Gastroesophageal sphincter (tissue), 4 donors: ENCODE data around the gene TPM4. TPM values are rescaled to one million over a fixed set of nuclear protein-coding genes. Genes with fewer than 3 reads are reported as not detected.

Experiments used
- ATAC-seq: fragments of 150-250 bp; one replicate; pipeline ENCODE4 v1.9.1; 2016; ENCODE audit warnings: mild to moderate bottlenecking, moderate library complexity
- H3K27ac ChIP-seq, 4 donors: fragments of 200-600 bp; sonication (generic) in 3 of 4; 1 replicate in 3 of 4; 2 replicates in 1 of 4; pipeline ENCODE4 v1.5.1; 2016 to 2019
- H3K27me3 ChIP-seq: fragments of 200-600 bp; sonication (generic); one replicate; pipeline ENCODE4 v1.5.1; 2019
- H3K36me3 ChIP-seq, 2 donors: fragments of 200-600 bp; sonication (generic); one replicate each; pipeline ENCODE4 v1.5.1; 2019; ENCODE audit warnings: control low read depth in 1 of 2
- H3K4me1 ChIP-seq, 3 donors: fragments of 200-600 bp; sonication (generic); 1 replicate in 2 of 3; 2 replicates in 1 of 3; pipeline ENCODE4 v1.5.1; 2016 to 2019; ENCODE audit warnings: control low read depth in 2 of 3
- H3K4me3 ChIP-seq, 2 donors: fragments of 200-600 bp; sonication (generic); one replicate each; pipeline ENCODE4 v1.5.1; 2019; ENCODE audit warnings: mild to moderate bottlenecking in 1 of 2, moderate library complexity in 1 of 2
- H3K9me3 ChIP-seq, 3 donors: fragments of 200-600 bp; sonication (generic); one replicate each; pipeline ENCODE4 v1.5.1; 2017 to 2019; ENCODE audit warnings: control low read depth in 2 of 3
- CTCF ChIP-seq, 4 experiments: fragments of 200-600 bp in 2 of 4; fragments of 450-650 bp in 2 of 4; sonication (generic) in 1 of 4; IDR thresholded peaks; one replicate each; pipeline ENCODE4 v1.5.1; 2017 to 2019; ENCODE audit warnings: antibody characterized with exemption in 4 of 4, mild to moderate bottlenecking in 2 of 4, moderate library complexity in 2 of 4
- EP300 ChIP-seq: sonication (generic); formaldehyde crosslinking; IDR thresholded peaks from one replicate; pipeline ENCODE4 v1.6.1; 2017; ENCODE audit warnings: antibody characterized with exemption, mild to moderate bottlenecking
- POLR2A ChIP-seq, 2 donors: fragments of 450-650 bp; IDR thresholded peaks; one replicate each; pipeline ENCODE4 v1.6.1; 2017; ENCODE audit warnings: antibody characterized with exemption in 2 of 2, mild to moderate bottlenecking in 2 of 2, moderate library complexity in 1 of 2
- POLR2AphosphoS5 ChIP-seq: sonication (generic); formaldehyde crosslinking; IDR thresholded peaks from one replicate; pipeline ENCODE4 v1.6.1; 2017; ENCODE audit warnings: antibody characterized with exemption
- WGBS, 2 donors: methylation state at CpG; one replicate each; pipeline ENCODE4 v1.1.5; 2018; ENCODE audit warnings: low coverage in 1 of 2; 5-methylcytosine and 5-hydroxymethylcytosine counted together
- total RNA-seq, 4 donors: library from RNA; depleted of rRNA; stranded (reverse); fragments of >200 nt; gene quantifications; one replicate each; pipeline ENCODE4 v1.1.0, GENCODE V29; 2016

The TPM4 gene
- total RNA-seq, 4 donors from 2014 or later = 351 to 486 (median 404) TPM

DNA sequence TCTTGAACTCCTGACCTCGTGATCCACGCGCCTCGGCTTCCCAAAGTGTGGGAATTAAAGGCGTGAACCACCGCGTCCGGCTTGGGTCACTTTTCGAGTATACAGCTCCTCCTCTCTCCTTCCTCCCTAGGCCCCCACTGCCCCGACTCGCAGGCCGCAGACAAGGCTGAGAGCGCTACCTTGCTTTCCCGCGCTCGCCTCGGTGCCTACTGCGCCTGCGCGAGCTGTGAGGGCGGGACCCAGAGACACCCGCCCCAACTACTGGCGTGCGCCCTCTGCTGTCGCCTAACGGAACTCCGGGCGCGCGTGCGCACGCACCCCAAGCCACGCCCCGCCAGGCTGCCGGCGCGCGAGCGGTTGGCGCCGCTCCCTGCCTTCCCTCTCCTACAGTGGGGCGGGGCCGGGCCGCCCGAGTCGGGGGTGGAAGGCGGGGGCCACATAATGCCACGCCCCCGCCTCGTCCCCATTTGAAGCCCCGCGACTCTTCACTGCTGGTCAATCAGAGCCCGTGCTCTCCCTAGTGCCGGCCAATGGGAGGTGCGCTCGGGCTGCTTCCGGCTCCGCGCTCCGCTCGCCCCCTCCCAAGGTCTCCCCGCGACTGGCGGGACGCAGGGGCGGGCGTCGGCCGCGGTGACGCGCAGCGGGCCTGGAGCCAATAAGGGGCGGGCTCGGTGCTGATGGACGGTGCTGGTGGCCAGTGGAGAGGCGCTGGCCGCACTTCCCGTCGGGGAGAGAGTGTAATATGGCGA is 35.0 kb downstream of the TPM4 start, which contains the start of gene RAB8A:
Gene RAB8A, plus strand, starts transcription at position 730 of the 749 bp plus-strand sequence. Its CDS starts 13 bp downstream, at position 743.
- Histone ChIP-seq H3K9me3 (no peaks in the 10 kb centered on the region), H3K4me3 (peak within 1 kb of the TSS; percentile 76 to 78), H3K27ac (peak within 1 kb of the TSS; percentile 77 to 97 (median 90)), H3K27me3 (no peaks in the 10 kb centered on the region), H3K36me3 (peaks cover 0 to 3% of the 10 kb centered on the region in 2 donors), H3K4me1 (peaks cover 0 to 51% (median 20%) of the 10 kb centered on the region in 3 donors)
- 0 to 11% methylated on average over 7 to 9 of the region's 81 CpGs for WGBS, 2 donors
- no peak for TF ChIP-seq EP300
- TF ChIP-seq CTCF (IDR thresholded peaks at IDR 0.05) = peak in 3 of 4 experiments; percentile 97 to 100 (median 99)
- TF ChIP-seq POLR2AphosphoS5 = peak; percentile 85
- no peak for TF ChIP-seq POLR2A (IDR thresholded peaks at IDR 0.05)
- ATAC-seq = peak; percentile 98

DNA sequence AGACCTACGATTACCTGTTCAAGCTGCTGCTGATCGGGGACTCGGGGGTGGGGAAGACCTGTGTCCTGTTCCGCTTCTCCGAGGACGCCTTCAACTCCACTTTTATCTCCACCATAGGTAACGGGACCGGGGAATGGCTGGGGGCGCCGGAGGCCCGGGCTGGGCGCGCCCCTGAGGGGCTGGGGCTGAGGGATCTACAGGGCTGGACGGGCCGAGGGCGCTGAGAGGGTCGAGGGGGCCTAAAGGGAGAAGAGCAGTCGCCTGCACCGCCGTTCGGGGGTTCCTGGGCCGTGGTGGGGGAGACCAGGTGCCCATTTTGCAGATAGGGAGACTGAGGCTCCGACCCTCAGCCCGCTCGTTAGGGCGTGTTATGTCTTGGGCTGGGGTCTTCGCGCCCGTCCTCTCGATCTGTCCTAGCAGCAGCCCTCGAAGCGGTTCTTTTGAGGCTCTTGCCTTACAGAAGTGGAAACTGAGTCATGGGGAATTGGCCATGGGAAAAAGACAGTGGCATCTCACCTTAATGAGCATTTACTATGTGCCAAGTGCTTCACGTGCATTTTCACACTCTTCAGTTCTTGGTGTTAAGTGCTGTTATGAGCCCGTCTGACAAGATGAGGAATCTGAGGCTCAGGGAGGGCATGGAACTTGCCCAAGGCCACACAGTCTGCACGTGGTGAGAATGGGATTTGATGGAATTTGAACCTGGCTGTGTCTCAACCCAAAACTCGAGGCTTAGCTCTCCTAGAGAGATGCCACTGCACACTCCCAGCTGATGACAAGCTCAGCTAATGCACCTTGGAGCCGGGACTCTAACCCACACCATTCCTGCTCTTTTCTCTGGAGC is 35.8 kb downstream of the TPM4 start:
- Histone ChIP-seq H3K27ac (peak overlapping the region; percentile 77 to 97 (median 90)), H3K4me3 (peak overlapping the region; percentile 76 to 78), H3K36me3 (peaks cover 0 to 11% of the 10 kb centered on the region in 2 donors), H3K9me3 (no peaks in the 10 kb centered on the region), H3K4me1 (peaks cover 0 to 55% (median 20%) of the 10 kb centered on the region in 3 donors), H3K27me3 (no peaks in the 10 kb centered on the region)
- ATAC-seq = no peak
- peak; percentile 12 to 39 for TF ChIP-seq POLR2A (IDR thresholded peaks at IDR 0.05)
- no peak for TF ChIP-seq POLR2AphosphoS5
- 8 to 10% methylated on average over 3 of the region's 37 CpGs for WGBS, 2 donors

- no peak for TF ChIP-seq CTCF (IDR thresholded peaks at IDR 0.05)
- no peak for TF ChIP-seq POLR2A (IDR thresholded peaks at IDR 0.05)
- no peak for TF ChIP-seq POLR2AphosphoS5
- TF ChIP-seq EP300 = no peak
- H3K36me3 ChIP-seq = peaks cover 0 to 18% of the 10 kb centered on the region in 2 donors
- ATAC-seq = no peak
- H3K4me1 ChIP-seq = peaks cover 0 to 59% (median 20%) of the 10 kb centered on the region in 3 donors
- H3K4me3 ChIP-seq = peak overlapping the region in 1 of 2 donors; percentile 76
- no peaks in the 10 kb centered on the region for H3K9me3 ChIP-seq
- no peaks in the 10 kb centered on the region for H3K27me3 ChIP-seq
- 0% methylated on average over 1 of the region's 2 CpGs; no CpG with 5 or more reads in 1 of the 2 donors for WGBS, 2 donors
- peak overlapping the region in 2 of 4 donors; percentile 88 to 97 for H3K27ac ChIP-seq
These were observed 36.5 kb downstream of the TPM4 start for GRCh38 chr19:16112778-16113177.

- H3K4me1 ChIP-seq = peaks cover 0 to 62% (median 20%) of the 10 kb centered on the region in 3 donors
- TF ChIP-seq POLR2AphosphoS5 (no peak), CTCF (IDR thresholded peaks at IDR 0.05) (no peak), EP300 (no peak), POLR2A (IDR thresholded peaks at IDR 0.05) (no peak)
- no peak overlapping the region for H3K27ac ChIP-seq
- H3K27me3 ChIP-seq = no peaks in the 10 kb centered on the region
- WGBS, 2 donors = 67 to 75% methylated on average over 3 of the region's 3 CpGs
- H3K4me3 ChIP-seq = no peak overlapping the region
- H3K9me3 ChIP-seq = no peaks in the 10 kb centered on the region
- peaks cover 0 to 27% of the 10 kb centered on the region in 2 donors for H3K36me3 ChIP-seq
- ATAC-seq = no peak
These were observed 37.4 kb downstream of the TPM4 start for GRCh38 chr19:16113727-16114126.
